Stimulated activated CD4-positive, alpha-beta T cell treated with anti-CD3 and anti-CD28 coated beads, Interleukin-12 subunit alpha, Interleukin-12 subunit beta, amount 100 ng/mL, for 48 hours (primary cell): Measurements from ENCODE around the gene NDUFS1.
A peak's percentile ranks its signal among the peaks of the same experiment; 100 is the strongest.
"Not testable (repeated sequence)": the region's sequence is repeated elsewhere in the genome, so short reads cannot be mapped to it uniquely, and the experiment has no call there.

Source experiments
- DNase-seq, 3 donors: peaks; one replicate each; pipeline ENCODE4 v3.0.0-alpha.2; 2020; ENCODE audit warnings: low read depth in 2 of 3, low spot score in 1 of 3

Gene NDUFS1

DNA sequence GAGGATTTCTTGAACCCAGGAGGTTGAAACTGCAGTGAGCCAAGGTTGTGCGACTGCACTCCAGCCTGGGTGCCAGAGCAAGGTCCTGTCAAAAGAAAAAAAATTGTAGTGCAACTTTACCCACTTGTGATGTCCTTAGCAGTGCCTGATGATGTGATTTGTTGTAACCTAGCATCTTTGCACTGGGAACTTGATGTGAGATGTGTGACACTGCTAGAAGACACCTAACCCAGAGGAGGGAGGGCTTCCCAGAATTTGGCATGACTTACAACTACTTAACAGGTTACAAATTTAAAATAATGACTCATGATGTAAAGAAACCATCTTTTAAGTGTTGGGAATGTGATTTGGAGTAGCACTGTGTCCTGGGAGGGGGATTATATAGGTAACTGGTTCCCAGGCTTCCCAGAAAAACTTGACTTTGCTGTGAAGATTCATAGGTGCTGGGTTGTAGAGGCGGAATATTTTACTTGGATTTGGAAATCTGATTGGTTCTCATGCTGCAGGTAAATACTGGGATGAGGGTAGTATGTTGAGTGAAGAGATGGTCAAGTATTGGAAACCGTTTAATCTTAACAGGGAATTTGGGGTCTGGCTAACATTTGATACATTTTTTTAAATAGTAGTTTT is 4.1 kb upstream of the NDUFS1 start:
- no peak for DNase-seq

DNA sequence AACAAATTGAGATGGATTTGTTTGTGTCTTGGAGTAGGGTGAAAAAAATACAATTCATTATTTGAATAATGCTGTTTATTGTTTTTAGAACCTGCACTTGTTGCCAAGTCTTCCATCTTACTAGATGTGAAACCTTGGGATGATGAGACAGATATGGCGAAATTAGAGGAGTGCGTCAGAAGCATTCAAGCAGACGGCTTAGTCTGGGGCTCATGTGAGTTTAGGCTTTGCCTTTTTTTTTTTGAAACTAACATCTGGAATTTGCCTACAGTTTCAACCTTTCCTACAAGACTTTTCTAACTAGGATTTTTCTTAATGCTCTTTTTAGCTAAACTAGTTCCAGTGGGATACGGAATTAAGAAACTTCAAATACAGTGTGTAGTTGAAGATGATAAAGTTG is 3.2 kb upstream of the NDUFS1 start:
- not testable (repeated sequence) for DNase-seq

DNA sequence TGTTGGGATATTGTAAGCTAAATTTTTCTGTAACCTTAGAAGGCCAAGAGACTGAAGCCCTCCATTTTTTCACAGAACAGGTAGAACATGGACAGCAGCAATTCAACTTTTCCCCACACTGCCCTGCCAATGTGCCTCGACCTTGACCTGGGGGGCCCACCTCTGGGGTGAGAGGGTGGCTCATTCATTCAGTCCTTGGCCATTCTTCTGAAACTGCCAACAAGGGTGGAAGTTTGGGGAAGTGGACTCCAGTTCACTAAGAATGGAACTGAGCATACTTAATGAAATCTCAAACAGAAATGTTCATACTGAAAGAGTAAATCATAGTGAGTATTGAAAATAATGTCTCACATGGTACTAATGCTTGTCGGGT is 1.5 kb upstream of the NDUFS1 start:
- DNase-seq: no peak

DNA sequence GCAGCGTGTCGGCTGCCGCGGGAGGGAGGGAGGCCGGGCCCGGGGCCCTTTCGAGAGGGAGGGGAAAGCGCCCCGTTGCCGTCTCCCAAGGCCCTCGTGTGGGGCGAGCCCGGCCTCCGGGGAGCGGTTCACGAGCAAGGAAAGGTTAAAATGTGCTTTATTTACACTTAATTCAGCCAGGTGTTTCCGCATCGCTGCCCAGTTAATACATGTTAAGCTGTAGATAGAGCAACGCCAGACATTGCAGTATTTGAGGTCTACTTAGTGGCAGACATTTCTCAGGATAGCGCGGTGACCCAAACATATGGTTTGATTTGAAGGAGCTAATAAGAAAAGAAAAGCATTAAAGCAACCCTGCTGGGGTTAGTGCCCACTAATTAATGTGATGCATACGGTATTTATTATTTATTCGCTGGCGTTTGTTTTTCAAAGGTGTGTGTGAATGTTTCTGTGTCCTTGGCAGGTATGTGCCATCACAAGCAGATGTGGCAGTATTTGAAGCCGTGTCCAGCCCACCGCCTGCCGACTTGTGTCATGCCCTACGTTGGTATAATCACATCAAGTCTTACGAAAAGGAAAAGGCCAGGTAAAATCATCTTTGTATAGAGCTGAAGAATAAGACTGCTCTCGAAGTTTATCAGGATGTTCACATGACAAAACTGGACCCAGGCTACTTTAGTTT is 1.0 kb upstream of the NDUFS1 start:
- DNase-seq: peak in 1 of 3 donors; percentile 65

DNA sequence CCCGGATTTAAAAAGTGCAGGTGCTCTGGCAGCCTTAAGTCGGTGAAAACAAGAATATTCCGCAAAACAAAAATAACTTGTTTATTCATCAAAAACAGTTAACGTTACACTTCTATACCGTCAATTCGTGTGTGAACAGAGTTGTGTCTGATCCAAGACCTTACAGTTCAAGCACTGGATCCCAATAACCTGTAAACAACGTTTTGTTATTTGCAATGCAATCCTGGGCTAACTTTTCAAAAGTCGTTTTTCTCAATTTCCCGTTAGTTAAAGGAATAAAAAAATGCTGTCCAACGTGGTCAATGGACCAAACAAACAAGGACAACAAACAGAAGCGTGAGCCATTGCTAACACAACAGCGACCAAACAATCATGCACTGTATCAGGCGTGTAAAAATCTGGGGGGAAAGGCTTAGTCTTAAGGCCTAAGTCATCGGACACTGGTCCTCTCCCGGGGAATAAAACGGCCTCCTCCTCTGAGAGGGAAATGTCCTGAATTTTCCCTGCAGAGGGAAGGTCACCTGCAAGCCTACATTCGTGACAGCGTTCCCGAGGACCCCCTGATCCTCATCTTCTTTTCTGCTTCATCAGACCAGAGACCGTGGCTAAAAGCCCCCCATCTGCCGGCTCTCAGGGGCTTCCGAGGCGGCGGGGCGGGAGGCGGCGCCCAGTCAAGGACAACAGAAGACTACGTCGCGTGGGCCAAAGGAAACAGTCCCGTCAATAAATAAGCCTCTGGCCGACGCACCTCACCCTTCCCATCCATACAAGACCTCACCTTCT is 490 bp downstream of the NDUFS1 start:
- DNase-seq: no peak

DNA sequence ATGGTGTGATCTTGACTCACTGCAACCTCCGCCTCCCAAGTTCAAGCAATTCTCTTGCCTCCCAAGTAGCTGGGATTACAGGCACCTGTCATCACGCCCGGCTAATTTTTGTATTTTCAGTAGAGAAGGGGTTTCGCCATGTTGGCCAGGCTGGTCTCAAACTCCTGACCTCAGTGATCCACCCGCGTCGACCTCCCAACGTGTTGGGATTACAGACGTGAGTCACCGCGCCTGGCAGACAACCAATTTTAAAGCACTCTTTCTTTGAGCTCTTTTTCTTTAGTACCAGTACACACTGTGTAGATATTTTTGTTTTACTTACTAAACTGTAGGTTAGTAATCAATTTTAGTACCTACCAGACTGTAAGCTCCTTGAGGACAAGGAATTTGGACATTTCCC is 2.2 kb downstream of the NDUFS1 start:
- DNase-seq: not testable (repeated sequence)

DNA sequence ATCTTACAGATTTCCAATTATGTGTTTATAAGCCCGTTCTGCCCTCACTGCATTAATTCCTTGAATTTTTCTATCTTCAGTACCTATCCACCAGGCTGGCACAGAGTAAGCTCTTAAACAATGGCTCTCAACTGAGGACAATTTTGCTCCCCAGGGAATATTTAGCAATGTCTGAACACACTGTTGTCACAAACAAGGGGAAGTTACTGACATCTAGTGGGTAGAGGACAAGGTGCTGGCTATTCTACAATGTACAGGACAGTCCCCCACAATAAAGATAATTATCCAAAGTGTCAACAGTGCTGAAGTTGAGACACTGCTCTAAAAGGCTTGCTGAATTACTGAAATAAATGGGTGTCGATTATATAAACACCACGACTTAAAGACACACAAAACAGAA is 5.0 kb downstream of the NDUFS1 start:
- no peak for DNase-seq

DNA sequence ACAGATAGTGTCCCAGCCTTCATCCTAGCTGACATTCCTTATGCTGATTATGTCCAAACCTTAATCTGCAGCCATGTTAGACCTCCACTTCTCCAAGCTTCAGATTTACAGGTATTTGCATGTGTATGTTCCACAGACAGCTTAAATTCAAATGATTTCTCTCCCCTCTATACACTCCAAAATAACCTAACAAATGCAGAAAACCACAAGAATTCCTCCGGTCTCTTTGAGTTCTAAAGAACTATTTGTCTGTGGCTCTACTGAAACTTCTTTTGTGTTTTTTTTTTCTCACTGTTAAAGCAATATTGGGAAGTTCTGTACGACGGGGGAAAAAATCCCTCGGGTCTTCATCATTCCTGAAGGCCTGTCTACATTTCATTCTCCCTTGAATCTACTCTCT is 8.6 kb downstream of the NDUFS1 start:
- no peak for DNase-seq

DNA sequence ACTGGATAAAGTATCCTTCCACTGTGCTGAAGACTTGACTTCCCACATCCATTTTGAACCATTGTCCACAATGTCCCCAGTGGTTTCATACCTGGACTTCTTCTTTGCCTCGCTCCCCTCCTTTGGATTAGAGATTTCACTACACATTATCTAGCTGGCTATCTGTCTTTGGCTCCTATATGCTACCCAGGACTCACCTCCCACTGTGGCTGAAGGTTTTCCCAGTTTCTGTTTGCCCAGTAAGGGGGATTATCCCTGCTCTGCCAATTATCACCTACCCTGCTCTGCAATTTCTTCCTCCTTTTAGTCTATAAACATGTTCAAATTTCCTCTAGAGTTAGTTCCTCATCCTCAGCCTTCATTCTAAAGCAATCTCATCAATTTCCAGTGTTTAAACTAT is 9.1 kb downstream of the NDUFS1 start:
- no peak for DNase-seq

DNA sequence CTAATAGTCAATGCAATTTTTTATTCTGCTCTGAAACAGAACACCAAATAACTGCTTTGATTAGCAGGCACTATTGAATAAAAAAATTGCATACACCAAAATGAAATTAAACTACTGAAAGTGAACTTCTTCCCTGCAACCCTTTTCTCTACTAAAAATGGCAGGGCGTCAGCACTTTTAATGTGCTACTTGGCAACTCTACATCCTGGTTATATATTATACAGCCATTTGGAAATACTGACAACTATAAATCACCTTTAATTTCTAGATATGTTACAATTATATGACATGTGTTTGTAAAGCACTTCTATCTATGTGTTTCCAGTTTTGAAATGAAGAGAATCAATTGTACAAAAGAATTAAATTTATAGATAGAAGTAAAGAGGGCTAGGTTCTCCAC is 9.9 kb downstream of the NDUFS1 start:
- no peak for DNase-seq

DNA sequence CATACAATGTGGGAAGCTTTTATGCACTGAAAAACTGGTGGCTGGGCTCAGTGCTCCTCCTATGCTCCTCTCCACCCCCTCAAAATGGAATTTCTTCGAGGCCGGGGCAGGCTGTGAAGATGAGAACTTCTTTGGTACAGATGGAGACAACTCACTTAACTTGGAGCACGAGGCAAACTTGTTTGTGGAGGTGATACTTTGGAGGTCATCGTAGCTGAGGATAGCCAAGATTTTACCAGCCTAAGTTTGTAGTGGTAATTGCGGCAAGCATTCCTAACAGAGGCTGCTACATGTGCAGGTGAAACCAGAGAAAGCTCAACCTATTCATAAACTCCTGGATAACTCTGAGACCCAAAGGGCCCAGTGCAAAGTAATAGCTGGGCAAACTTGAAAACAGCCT is 13.6 kb downstream of the NDUFS1 start:
- no peak for DNase-seq

DNA sequence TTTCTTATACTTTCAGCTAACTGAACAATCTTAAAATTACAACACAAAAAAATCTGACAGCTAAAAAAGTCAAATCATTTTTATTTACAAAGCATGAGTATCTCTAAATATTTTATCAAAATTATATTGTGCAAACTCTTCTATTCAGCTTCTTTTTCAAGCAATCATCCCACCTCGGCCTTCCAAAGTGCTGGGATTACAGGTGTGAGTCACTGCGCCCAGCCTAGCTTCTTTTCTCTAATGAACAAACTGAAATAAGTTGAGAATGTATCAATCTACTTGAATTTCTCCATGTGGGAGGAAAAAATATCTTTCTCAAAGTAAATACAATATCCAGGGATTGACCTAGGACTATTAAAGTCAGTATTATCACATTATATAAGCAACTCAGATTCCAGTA is 14.9 kb downstream of the NDUFS1 start:
- DNase-seq: no peak

DNA sequence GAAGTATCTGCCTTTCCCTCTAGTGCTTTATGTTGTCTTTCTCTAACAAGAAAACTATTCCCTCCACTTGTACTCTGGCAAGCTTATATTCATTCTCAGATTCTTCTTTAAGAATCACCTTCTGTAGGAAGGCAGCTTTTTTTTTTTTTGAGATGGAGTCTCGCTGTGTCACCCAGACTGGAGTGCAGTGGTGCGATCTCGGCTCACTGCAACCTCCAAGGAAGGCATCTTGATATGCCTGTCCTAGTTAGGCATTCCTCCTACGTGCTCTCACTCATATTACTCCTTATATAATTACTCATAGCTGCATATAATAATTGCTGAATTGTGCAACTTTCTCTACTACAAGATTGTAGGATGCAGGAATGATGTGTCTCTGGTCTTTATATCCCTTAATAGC is 15.8 kb downstream of the NDUFS1 start:
- DNase-seq: no peak

DNA sequence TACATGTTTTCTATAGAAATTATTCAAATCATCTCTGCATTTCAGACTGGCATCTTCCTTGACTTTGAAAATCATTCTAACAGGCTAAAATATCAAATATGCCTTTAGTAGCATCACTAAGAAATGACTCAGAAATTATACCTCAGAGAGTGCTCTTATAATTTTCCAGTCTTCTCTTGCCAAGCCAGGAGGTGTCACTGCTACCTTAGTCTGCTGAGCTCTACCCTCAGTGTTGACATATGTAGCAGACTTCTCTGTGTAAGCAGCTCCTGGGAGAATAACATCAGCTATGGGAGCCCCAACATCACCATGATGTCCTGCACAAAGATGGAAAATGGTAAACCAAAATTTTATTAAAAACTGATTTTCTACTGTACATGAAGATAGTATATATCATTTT is 31.6 kb downstream of the NDUFS1 start:
- DNase-seq: no peak

DNA sequence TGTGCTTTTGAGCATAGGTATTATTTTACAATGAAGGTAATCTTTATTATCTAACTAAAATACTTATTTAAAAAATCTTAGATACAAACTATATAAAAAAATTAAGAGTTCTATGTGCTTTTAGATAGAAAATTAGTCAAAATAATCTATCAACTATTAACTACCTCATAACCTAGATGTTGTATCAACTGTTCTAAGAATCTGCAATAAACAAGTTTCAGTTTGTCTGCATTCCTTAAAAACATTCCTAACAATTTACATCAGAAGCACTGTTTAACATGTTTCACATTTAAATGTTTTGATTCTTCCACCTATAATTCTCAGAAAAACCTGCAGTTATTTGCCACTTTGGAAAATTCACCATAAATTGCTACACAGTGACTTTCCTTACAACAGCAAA is 33.3 kb downstream of the NDUFS1 start:
- no peak for DNase-seq

DNA sequence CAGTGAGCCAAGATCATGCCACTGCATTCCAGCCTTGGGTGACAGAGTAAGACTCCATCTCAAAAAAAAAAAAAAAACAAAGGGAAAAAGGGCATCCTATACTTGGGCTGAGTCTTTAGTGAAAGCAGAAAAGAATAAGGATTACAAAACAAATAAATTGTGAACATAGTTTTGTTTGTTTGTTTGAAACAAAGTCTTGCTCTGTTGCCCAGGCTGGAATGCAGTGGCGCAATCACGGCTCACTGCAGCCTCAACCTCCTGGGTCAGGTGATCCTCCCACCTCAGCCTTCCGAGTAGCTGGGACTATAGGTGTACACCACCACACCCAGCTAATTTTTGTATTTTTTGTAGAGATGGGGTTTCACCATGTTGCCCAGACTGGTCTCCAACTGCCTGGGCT is 36.7 kb downstream of the NDUFS1 start:
- not testable (repeated sequence) for DNase-seq

DNA sequence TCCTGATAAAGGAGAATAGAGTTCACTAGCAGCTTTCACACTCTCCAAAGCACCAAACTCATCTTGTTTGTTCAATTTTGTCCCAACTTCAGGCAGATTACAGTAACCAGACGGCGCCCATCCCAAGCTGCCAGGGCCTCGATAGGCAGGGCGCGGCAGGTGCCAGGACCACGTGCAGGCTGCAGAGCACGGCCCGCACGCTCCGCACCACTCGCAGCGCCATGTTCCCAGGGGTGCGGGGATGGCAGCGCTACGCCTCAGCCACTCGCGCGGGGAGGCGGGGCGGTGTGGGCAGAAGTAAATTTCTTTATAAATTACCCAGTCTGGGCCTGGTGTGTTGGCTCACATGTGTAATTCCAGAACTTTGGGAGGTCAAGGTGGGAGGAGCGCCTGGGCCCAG is 43.0 kb downstream of the NDUFS1 start:
- no peak for DNase-seq

DNA sequence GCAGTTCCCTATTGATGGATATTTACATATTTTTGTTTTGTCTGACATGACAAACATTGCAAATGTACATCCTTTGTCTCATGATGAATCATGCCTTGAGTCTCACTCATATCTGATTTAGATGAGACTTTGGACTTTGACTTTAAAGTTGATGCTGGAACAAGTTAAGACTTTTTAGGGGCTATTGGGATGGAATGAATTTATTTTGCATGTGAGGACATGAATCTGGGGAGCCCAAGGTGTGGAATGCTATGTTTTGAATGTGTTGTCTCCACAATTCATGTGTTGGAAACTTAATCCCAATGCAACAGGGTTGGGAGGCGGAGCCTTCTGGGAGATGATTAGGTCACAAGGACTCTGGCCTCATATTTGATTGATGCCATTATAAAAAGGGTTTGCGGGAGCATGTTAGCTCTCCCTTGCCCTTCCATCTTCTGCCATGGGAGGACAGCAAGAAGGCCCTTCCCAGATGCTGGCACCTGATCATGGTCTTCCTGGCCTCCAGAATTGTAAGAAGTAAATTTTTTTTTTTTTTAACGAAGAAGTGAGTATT is 44.1 kb downstream of the NDUFS1 start:
- no peak for DNase-seq

DNA sequence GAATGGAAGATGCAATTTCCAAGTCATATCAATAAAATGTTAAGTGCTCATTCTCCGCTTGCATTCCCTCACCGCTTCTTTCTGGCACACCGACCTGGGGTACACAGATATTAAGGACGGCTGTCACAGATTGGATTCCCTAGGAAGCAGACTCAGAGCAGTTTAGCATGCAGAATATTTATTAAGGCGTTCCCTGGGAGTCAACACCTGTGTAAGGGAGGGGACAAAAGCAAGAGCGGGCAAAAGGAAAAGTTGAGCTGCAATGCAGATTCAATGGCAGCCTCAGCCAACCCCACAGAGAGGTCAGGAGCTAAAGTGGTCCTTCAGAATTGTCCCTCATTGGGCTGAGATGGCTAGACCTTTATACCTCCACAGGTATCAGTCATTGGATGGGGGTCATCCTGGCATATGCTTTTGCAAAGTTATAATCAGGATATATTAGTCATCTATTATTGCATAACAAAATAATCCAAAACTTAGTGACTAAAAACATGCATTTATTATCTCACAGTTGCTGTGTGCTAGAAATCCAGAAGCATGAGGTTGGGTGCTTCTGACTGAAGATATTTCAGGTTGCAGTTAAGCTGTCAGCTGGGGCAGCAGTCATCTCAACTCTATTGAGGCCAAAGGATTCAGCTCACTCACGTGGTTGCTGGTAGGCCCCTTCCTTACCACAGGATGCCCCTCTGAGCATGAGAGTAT is 46.2 kb downstream of the NDUFS1 start:
- no peak for DNase-seq

DNA sequence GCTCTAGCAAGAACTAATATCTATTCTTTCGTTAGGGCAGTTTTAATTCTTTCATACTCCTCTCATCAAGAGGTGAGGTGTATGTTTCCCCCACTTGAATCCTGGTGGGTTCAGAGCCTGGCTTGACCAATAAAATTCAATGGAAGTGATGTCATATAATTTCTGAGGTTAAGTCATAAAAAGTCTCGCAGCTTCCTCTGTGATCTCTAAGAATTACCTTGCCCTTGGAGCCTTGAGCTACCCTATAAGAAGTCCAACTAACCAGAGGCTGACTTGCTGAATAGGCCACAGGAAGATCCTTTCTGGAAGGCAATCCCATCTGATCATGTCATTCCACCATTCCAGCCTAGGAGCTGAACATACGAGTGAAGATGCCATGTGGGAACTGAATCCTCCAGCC is 47.1 kb downstream of the NDUFS1 start:
- no peak for DNase-seq

DNA sequence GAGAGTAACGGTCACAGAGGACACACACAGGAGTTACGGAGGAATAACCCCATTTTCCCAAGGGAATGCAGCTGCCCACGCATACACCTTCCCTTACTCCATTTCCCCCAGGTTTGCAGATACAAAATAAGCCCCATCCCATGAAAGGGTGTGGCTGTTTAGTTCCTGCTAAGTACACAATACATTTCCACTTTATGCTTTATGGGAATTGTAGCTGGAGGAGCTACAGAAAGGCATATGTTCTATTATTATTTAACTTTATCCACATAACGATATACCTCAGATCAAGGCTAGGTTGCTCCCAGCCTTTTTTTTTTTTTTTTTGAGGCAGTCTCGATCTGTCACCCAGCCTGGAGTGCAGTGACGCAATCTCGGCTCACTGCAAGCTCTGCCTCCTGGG is 50.5 kb downstream of the NDUFS1 start:
- DNase-seq: no peak

DNA sequence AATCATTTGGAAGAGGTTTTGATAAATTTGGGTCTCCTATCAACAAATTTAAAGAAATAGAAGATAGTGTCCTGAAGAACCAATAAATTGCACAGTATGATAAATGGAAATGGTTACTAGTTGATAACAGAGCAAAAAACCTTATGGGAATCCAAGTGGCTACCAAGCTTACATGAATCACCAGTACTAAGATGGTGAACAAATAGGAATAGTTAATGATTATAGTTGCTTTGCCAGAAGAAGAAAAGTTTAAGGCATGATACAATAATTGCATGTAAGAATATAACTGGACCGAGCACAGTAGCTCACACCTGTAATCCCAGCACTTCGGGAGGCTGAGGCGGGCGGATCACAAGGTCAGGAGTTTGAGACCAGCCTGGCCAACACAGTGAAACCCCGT is 53.7 kb downstream of the NDUFS1 start:
- DNase-seq: no peak
